Stimulated activated effector memory CD8-positive, alpha-beta T cell treated with anti-CD3 and anti-CD28 coated beads, Interleukin-12 subunit alpha, Interleukin-12 subunit beta, amount 100 ng/mL, for 72 hours (primary cell): ENCODE data around the gene DOCK4.

Experiments
- ATAC-seq: fragments of 150-1000 bp; cut with Tn5 transposase; 2 replicates; pipeline ENCODE4 v1.10.0; 2021
- DNase-seq, 2 donors: peaks; one replicate each; pipeline ENCODE4 v3.0.0; 2021 to 2022; ENCODE audit warnings: low spot score in 2 of 2
- H3K27ac Mint-ChIP-seq: one replicate; pipeline ENCODE4 v1.8.0; 2022; ENCODE audit warnings: mild to moderate bottlenecking, mixed read lengths
- H3K36me3 Mint-ChIP-seq: one replicate; pipeline ENCODE4 v1.8.0; 2022; ENCODE audit warnings: mild to moderate bottlenecking, mixed read lengths
- H3K4me1 Mint-ChIP-seq: one replicate; pipeline ENCODE4 v1.8.0; 2022; ENCODE audit warnings: mixed read lengths
- H3K4me3 Mint-ChIP-seq: one replicate; pipeline ENCODE4 v1.8.0; 2022; ENCODE audit warnings: mild to moderate bottlenecking, mixed read lengths
- H3K9me3 Mint-ChIP-seq: one replicate; pipeline ENCODE4 v1.8.0; 2022; ENCODE audit warnings: mixed read lengths

The DOCK4 gene

GRCh38 chr7:112188257-112188656, 17.9 kb downstream of the DOCK4 start:
- Mint-ChIP-seq H3K4me3 (no peak overlapping the region), H3K4me1 (no peaks in the 10 kb centered on the region), H3K27ac (no peak overlapping the region), H3K9me3 (no peaks in the 10 kb centered on the region), H3K36me3 (no peaks in the 10 kb centered on the region)
- DNase-seq (no peak), ATAC-seq (no peak)

GRCh38 chr7:112186300-112186699, 19.9 kb downstream of the DOCK4 start:
- Mint-ChIP-seq H3K36me3 (no peaks in the 10 kb centered on the region), H3K4me1 (no peaks in the 10 kb centered on the region), H3K9me3 (no peaks in the 10 kb centered on the region), H3K4me3 (no peak overlapping the region), H3K27ac (no peak overlapping the region)
- no peak for ATAC-seq
- no peak for DNase-seq

GRCh38 chr7:112185005-112185834, 21.0 kb downstream of the DOCK4 start:
- peak; percentile 26 for ATAC-seq
- Mint-ChIP-seq H3K36me3 (no peaks in the 10 kb centered on the region), H3K27ac (no peak overlapping the region), H3K9me3 (no peaks in the 10 kb centered on the region), H3K4me3 (no peak overlapping the region), H3K4me1 (no peaks in the 10 kb centered on the region)
- DNase-seq, result no peak

GRCh38 chr7:112184455-112184854, 21.7 kb downstream of the DOCK4 start:
- no peak for DNase-seq
- no peak overlapping the region for H3K4me3 Mint-ChIP-seq
- no peaks in the 10 kb centered on the region for H3K9me3 Mint-ChIP-seq
- no peaks in the 10 kb centered on the region for H3K4me1 Mint-ChIP-seq
- H3K27ac Mint-ChIP-seq, result no peak overlapping the region
- no peak for ATAC-seq
- no peaks in the 10 kb centered on the region for H3K36me3 Mint-ChIP-seq

- H3K27ac Mint-ChIP-seq, result no peak overlapping the region
- ATAC-seq, result no peak
- DNase-seq, result no peak
Measured at GRCh38 chr7:112183266-112183665, 22.9 kb downstream of the DOCK4 start.

GRCh38 chr7:112182749-112183148, 23.4 kb downstream of the DOCK4 start:
- no peak for ATAC-seq
- no peaks in the 10 kb centered on the region for H3K9me3 Mint-ChIP-seq
- H3K27ac Mint-ChIP-seq, result no peak overlapping the region
- no peak overlapping the region for H3K4me3 Mint-ChIP-seq
- no peaks in the 10 kb centered on the region for H3K36me3 Mint-ChIP-seq
- H3K4me1 Mint-ChIP-seq, result no peaks in the 10 kb centered on the region
- no peak for DNase-seq

More at GRCh38 chr7:112183266-112183665, 22.9 kb downstream of the DOCK4 start:
- no peaks in the 10 kb centered on the region for H3K36me3 Mint-ChIP-seq
- H3K9me3 Mint-ChIP-seq, result no peaks in the 10 kb centered on the region
- no peak overlapping the region for H3K4me3 Mint-ChIP-seq
- no peaks in the 10 kb centered on the region for H3K4me1 Mint-ChIP-seq

GRCh38 chr7:112180223-112180622, 26.0 kb downstream of the DOCK4 start:
- Mint-ChIP-seq H3K27ac (no peak overlapping the region), H3K4me1 (no peaks in the 10 kb centered on the region), H3K9me3 (no peaks in the 10 kb centered on the region), H3K4me3 (no peak overlapping the region), H3K36me3 (no peaks in the 10 kb centered on the region)
- no peak for ATAC-seq
- DNase-seq, result no peak

GRCh38 chr7:112176693-112177415, 29.3 kb downstream of the DOCK4 start:
- ATAC-seq (no peak), DNase-seq (no peak)
- no peaks in the 10 kb centered on the region for H3K4me1 Mint-ChIP-seq
- no peak overlapping the region for H3K27ac Mint-ChIP-seq
- no peaks in the 10 kb centered on the region for H3K36me3 Mint-ChIP-seq
- H3K9me3 Mint-ChIP-seq, result no peaks in the 10 kb centered on the region
- H3K4me3 Mint-ChIP-seq, result no peak overlapping the region

GRCh38 chr7:112176241-112176640, 30.0 kb downstream of the DOCK4 start:
- Mint-ChIP-seq H3K4me1 (no peaks in the 10 kb centered on the region), H3K27ac (no peak overlapping the region), H3K4me3 (no peak overlapping the region), H3K9me3 (no peaks in the 10 kb centered on the region), H3K36me3 (no peaks in the 10 kb centered on the region)
- ATAC-seq (no peak), DNase-seq (no peak)

GRCh38 chr7:112174192-112174591, 32.0 kb downstream of the DOCK4 start:
- Mint-ChIP-seq H3K27ac (no peak overlapping the region), H3K36me3 (no peaks in the 10 kb centered on the region), H3K4me1 (no peaks in the 10 kb centered on the region), H3K9me3 (no peaks in the 10 kb centered on the region), H3K4me3 (no peak overlapping the region)
- ATAC-seq (no peak), DNase-seq (no peak)

GRCh38 chr7:112173568-112173905, 32.7 kb downstream of the DOCK4 start:
- Mint-ChIP-seq H3K9me3 (no peaks in the 10 kb centered on the region), H3K4me1 (no peaks in the 10 kb centered on the region), H3K4me3 (no peak overlapping the region), H3K36me3 (no peaks in the 10 kb centered on the region), H3K27ac (no peak overlapping the region)
- DNase-seq (no peak), ATAC-seq (no peak)

- Mint-ChIP-seq H3K27ac (no peak overlapping the region), H3K4me3 (no peak overlapping the region), H3K36me3 (no peaks in the 10 kb centered on the region), H3K9me3 (no peaks in the 10 kb centered on the region), H3K4me1 (no peaks in the 10 kb centered on the region)
- ATAC-seq, result no peak
- no peak for DNase-seq
Measured at GRCh38 chr7:112172870-112173567, 33.2 kb downstream of the DOCK4 start.

GRCh38 chr7:112171673-112172072, 34.5 kb downstream of the DOCK4 start:
- no peak for ATAC-seq
- no peaks in the 10 kb centered on the region for H3K9me3 Mint-ChIP-seq

GRCh38 chr7:112168915-112169314, 37.3 kb downstream of the DOCK4 start:
- ATAC-seq, result no peak
- Mint-ChIP-seq H3K9me3 (no peaks in the 10 kb centered on the region), H3K4me3 (no peak overlapping the region), H3K27ac (no peak overlapping the region), H3K4me1 (no peaks in the 10 kb centered on the region), H3K36me3 (no peaks in the 10 kb centered on the region)
- no peak for DNase-seq

More at GRCh38 chr7:112171673-112172072, 34.5 kb downstream of the DOCK4 start:
- H3K4me3 Mint-ChIP-seq, result no peak overlapping the region
- H3K27ac Mint-ChIP-seq, result no peak overlapping the region
- H3K36me3 Mint-ChIP-seq, result no peaks in the 10 kb centered on the region
- no peak for DNase-seq
- H3K4me1 Mint-ChIP-seq, result no peaks in the 10 kb centered on the region

GRCh38 chr7:112167147-112167546, 39.1 kb downstream of the DOCK4 start:
- DNase-seq (no peak), ATAC-seq (no peak)
- H3K9me3 Mint-ChIP-seq, result no peaks in the 10 kb centered on the region
- H3K27ac Mint-ChIP-seq, result no peak overlapping the region
- H3K36me3 Mint-ChIP-seq, result no peaks in the 10 kb centered on the region
- H3K4me1 Mint-ChIP-seq, result no peaks in the 10 kb centered on the region
- H3K4me3 Mint-ChIP-seq, result no peak overlapping the region
